ENCODE measurements around the gene ZFAND6. TPM values are rescaled to one million over a fixed set of nuclear protein-coding genes. Genes with fewer than 3 reads are reported as not detected.
A peak's percentile ranks its signal among the peaks of the same experiment; 100 is the strongest.

The ZFAND6 gene
- total and polyA plus RNA-seq, 10 donors, result 68.0 to 154 (median 89.2) TPM

- Histone ChIP-seq H3K27ac (peak overlapping the region in 1 of 8 donors; percentile 76), H3K36me3 (peaks cover 0 to 35% (median under 1%) of the 10 kb centered on the region in 6 donors), H3K27me3 (replicated peaks in 1 of 7) (no peaks in the 10 kb centered on the region), H3K9me3 (no peaks in the 10 kb centered on the region), H3K4me1 (peaks cover 5 to 36% (median 24%) of the 10 kb centered on the region in 6 donors), H3K4me3 (no peak overlapping the region)
- TF ChIP-seq POLR2AphosphoS5 (IDR thresholded peaks at IDR 0.05), result no peak
- no peak for TF ChIP-seq CTCF (IDR thresholded peaks at IDR 0.05 in 8 of 11, conservative IDR thresholded peaks at IDR 0.05 in 3 of 11)
- TF ChIP-seq POLR2A (IDR thresholded peaks at IDR 0.05), result no peak
- WGBS, 5 donors, result 88 to 98% (median 93%) methylated on average over 5 of the region's 5 CpGs
- intact Hi-C loops (cut with DNase I; ENCODE audit: low total_unique reads), result no loop called here
- DNase-seq, result no peak
These were observed 103.7 kb downstream of the ZFAND6 start for GRCh38 chr15:80163217-80163616.

GRCh38 chr15:80163897-80164296 is 104.4 kb downstream of the ZFAND6 start:
- peaks cover 5 to 34% (median 24%) of the 10 kb centered on the region in 6 donors for H3K4me1 ChIP-seq
- H3K9me3 ChIP-seq, result no peaks in the 10 kb centered on the region
- H3K36me3 ChIP-seq, result peaks cover 0 to 37% (median 4%) of the 10 kb centered on the region in 6 donors
- intact Hi-C loops (cut with DNase I; ENCODE audit: low total_unique reads), result no loop called here
- no peak overlapping the region for H3K4me3 ChIP-seq
- TF ChIP-seq POLR2A (IDR thresholded peaks at IDR 0.05), result no peak
- no peak for TF ChIP-seq POLR2AphosphoS5 (IDR thresholded peaks at IDR 0.05)
- no peak for TF ChIP-seq CTCF (IDR thresholded peaks at IDR 0.05 in 8 of 11, conservative IDR thresholded peaks at IDR 0.05 in 3 of 11)
- no peak overlapping the region for H3K27ac ChIP-seq
- DNase-seq, result no peak
- 90 to 100% (median 95%) methylated on average over 1 of the region's 1 CpG for WGBS, 5 donors
- H3K27me3 ChIP-seq (replicated peaks in 1 of 7), result no peaks in the 10 kb centered on the region

- Histone ChIP-seq H3K27me3 (replicated peaks in 1 of 7) (no peaks in the 10 kb centered on the region), H3K27ac (no peak overlapping the region), H3K36me3 (peaks cover 0 to 30% (median 4%) of the 10 kb centered on the region in 6 donors), H3K4me1 (no peaks in the 10 kb centered on the region), H3K9me3 (no peaks in the 10 kb centered on the region), H3K4me3 (no peak overlapping the region)
- DNase-seq, result no peak
- intact Hi-C loops (cut with DNase I; ENCODE audit: low total_unique reads), result no loop called here
- WGBS, 5 donors, result 95 to 98% (median 96%) methylated on average over 8 of the region's 8 CpGs
- TF ChIP-seq CTCF (IDR thresholded peaks at IDR 0.05 in 8 of 11, conservative IDR thresholded peaks at IDR 0.05 in 3 of 11), result no peak
- no peak for TF ChIP-seq POLR2A (IDR thresholded peaks at IDR 0.05)
- no peak for TF ChIP-seq POLR2AphosphoS5 (IDR thresholded peaks at IDR 0.05)
These were observed 108.5 kb downstream of the ZFAND6 start for GRCh38 chr15:80167936-80168335.

- no peak overlapping the region for H3K4me3 ChIP-seq
- no peak overlapping the region for H3K27ac ChIP-seq
- peaks cover 0 to 30% (median 1%) of the 10 kb centered on the region in 6 donors for H3K36me3 ChIP-seq
- intact Hi-C loops (cut with DNase I; ENCODE audit: low total_unique reads), result no loop called here
- H3K27me3 ChIP-seq (replicated peaks in 1 of 7), result no peaks in the 10 kb centered on the region
- WGBS, 5 donors, result 76 to 94% (median 90%) methylated on average over 5 of the region's 5 CpGs
- no peak for DNase-seq
- no peak for TF ChIP-seq POLR2A (IDR thresholded peaks at IDR 0.05)
- no peak for TF ChIP-seq CTCF (IDR thresholded peaks at IDR 0.05 in 8 of 11, conservative IDR thresholded peaks at IDR 0.05 in 3 of 11)
- no peak for TF ChIP-seq POLR2AphosphoS5 (IDR thresholded peaks at IDR 0.05)
- H3K4me1 ChIP-seq, result peaks cover 0 to 3% (median 0%) of the 10 kb centered on the region in 6 donors
- H3K9me3 ChIP-seq, result no peaks in the 10 kb centered on the region
These were observed 108.9 kb downstream of the ZFAND6 start for GRCh38 chr15:80168421-80168820.
